Activated CD4-positive, alpha-beta T cell treated with anti-CD3 and anti-CD28 coated beads for 36 hours (primary cell): Measurements from ENCODE around the gene TOR4A. TPM values are rescaled to one million over a fixed set of nuclear protein-coding genes. Genes with fewer than 3 reads are reported as not detected.
"Not testable (repeated sequence)": the region's sequence is repeated elsewhere in the genome, so short reads cannot be mapped to it uniquely, and the experiment has no call there.

ENCODE experiments used
- ATAC-seq: fragments of 200-7000 bp; cut with Tn5 transposase; one replicate; pipeline ENCODE4 v1.10.0; 2021; ENCODE audit warnings: mild to moderate bottlenecking, moderate library complexity
- CTCF ChIA-PET: fragments of 350-600 bp; sonication (Branson Sonifier 250); formaldehyde crosslinking; loops from one replicate; lab custom pipeline; 2021; ENCODE audit warnings: antibody characterized with exemption; lab: Charles Lee
- POLR2A ChIA-PET: fragments of 350-600 bp; sonication (Branson Sonifier 250); formaldehyde crosslinking; loops from one replicate; lab custom pipeline; 2021; ENCODE audit warnings: antibody characterized with exemption, inconsistent platforms; lab: Charles Lee
- DNase-seq: peaks from one replicate; pipeline ENCODE4 v3.0.0-alpha.2; 2020
- H3K27ac Mint-ChIP-seq: one replicate; pipeline ENCODE4 v1.8.0; 2021; ENCODE audit warnings: mixed read lengths
- H3K27me3 Mint-ChIP-seq: one replicate; pipeline ENCODE4 v1.8.0; 2021; ENCODE audit warnings: mixed read lengths
- H3K36me3 Mint-ChIP-seq: one replicate; pipeline ENCODE4 v1.8.0; 2021; ENCODE audit warnings: low read depth, mixed read lengths
- H3K4me1 Mint-ChIP-seq: one replicate; pipeline ENCODE4 v1.8.0; 2021; ENCODE audit warnings: mixed read lengths
- H3K4me3 Mint-ChIP-seq: one replicate; pipeline ENCODE4 v1.8.0; 2021; ENCODE audit warnings: mild to moderate bottlenecking, moderate library complexity, mixed read lengths
- H3K9me3 Mint-ChIP-seq: one replicate; pipeline ENCODE4 v1.8.0; 2021; ENCODE audit warnings: low read depth, mixed read lengths
- intact Hi-C, 2 experiments: fragments of 100-400 bp; cut with DNase I in 1 of 2; cut with micrococcal nuclease in 1 of 2; formaldehyde crosslinking; loops; one replicate each; pipeline versions ENCODE4 v1.14.2 to v1.15.1; 2022 to 2024; cut with DNase I, micrococcal nuclease
- total RNA-seq, 2 experiments: library from RNA; stranded (reverse); gene quantifications; one replicate each; pipeline ENCODE4 v1.2.3, GENCODE V29; 2021

The TOR4A gene
- total RNA-seq, 2 experiments from 2014 or later: 2.6 to 3.4 TPM

DNA sequence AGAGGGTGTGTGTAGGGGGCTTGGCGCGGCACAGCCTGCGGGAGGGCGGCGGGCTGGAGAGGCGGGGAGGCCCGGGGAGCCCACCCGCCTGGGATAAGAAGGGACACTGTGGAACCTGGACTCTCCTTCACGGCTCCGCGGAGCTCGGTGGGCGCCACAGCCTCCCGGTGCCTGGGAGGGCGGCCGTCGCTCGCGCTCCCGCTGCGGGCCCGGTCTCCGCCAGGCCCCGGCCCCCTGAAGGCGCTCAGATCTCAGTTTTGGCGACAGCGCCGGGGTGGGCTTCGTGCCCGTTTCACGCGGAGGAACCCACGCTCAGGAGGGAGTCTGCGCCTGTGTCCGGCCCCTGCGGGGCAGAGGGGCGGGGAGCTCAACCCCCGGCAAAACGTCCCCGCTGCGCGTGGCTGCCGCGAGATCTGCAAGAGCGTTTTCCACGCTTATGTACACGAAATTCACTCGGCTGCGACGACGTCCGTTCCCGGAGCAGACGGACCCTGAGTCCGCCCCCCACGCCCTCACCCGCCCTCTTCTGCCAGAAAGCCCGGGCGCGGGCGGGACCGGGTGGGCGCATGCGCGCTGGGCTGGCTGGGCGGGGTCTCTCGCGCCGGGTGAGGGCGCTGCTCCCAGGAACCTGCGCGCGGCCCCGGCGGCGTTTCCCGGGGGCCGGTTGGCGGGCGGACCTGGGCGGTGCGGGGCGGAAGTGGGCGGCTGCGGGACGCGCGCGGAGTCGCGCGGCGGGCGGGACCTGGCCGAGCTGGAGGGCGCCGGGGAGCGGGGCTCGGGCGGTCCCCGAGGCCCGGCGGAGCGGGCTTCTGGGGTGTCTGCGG lies 22.7 kb upstream of the TOR4A start, which contains the start of gene NELFB:
TSS of gene NELFB (plus strand) at position 704 of the 824 bp plus-strand sequence.
- POLR2A ChIA-PET: interaction anchor here (1.2 to 3.2 kb wide), 4 partner anchors 11 to 51 kb away, joined by 3 to 31 read pairs (median 9); partner anchors contain the start of gene TUBB4B
- intact Hi-C loops: loop anchor here (1.0 to 2.0 kb wide), 11 partner anchors 14 to 772 kb away; partner anchors contain the start of genes TUBB4B (in 2 of the 2), ANAPC2 (in 1 of the 2), EXD3 (in 1 of the 2) and FBXW5 (in 1 of the 2)
- Mint-ChIP-seq H3K27me3 (no peaks in the 10 kb centered on the region), H3K27ac (peak within 1 kb of the TSS; percentile 81), H3K36me3 (peaks cover 9% of the 10 kb centered on the region), H3K4me3 (peak within 1 kb of the TSS; percentile 87), H3K4me1 (peaks cover 18% of the 10 kb centered on the region), H3K9me3 (no peaks in the 10 kb centered on the region)
- CTCF ChIA-PET: interaction anchor here (0.6 to 1.5 kb wide), 5 partner anchors 12 to 501 kb away, joined by 3 to 6 read pairs (median 5); partner anchors contain the start of genes EXD3, NOXA1 and TPRN
- DNase-seq: peak; percentile 97
- peak; percentile 94 for ATAC-seq

DNA sequence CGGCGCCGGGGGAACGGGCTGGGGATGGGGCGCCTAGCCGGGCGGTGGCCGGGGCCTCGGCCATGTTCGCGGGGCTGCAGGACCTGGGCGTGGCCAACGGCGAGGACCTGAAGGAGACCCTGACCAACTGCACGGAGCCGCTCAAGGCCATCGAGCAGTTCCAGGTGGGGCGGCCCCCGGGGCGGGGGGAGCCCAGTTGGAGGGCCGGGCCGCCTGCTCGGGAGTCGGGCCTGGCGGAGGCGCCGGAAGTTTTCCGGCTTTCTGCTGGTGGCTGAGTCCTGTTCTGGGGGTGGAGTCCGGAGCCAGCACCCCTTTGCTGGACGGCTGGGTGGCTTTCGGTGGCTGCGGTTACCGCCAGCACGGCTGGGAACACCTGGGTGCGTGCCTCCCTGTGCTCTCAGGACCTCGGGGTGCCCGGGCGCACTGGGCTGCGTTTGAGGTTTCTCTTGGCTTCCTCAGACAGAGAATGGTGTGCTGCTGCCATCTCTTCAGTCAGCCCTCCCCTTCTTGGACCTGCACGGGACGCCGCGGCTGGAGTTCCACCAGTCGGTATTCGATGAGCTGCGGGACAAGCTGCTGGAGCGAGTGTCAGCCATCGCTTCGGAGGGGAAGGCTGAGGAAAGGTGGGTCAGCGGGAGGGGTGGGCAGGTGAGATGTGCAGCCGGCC lies 21.9 kb upstream of the TOR4A start:
- H3K27ac Mint-ChIP-seq: peak overlapping the region; percentile 81
- H3K27me3 Mint-ChIP-seq: no peaks in the 10 kb centered on the region
- intact Hi-C loops: loop anchor here (1.0 to 2.0 kb wide), 11 partner anchors 14 to 773 kb away; partner anchors contain the start of genes TUBB4B (in 2 of the 2), ANAPC2 (in 1 of the 2), EXD3 (in 1 of the 2) and FBXW5 (in 1 of the 2)
- DNase-seq (peak; percentile 55), ATAC-seq (no peak)
- peak overlapping the region; percentile 87 for H3K4me3 Mint-ChIP-seq
- POLR2A ChIA-PET: interaction anchor here (0.7 to 3.2 kb wide), 6 partner anchors 12 to 51 kb away, joined by 3 to 31 read pairs (median 5); partner anchors contain the start of gene TUBB4B
- CTCF ChIA-PET: interaction anchor here (0.6 to 1.5 kb wide), 7 partner anchors 10 to 502 kb away, joined by 3 to 6 read pairs (median 3); partner anchors contain the start of gene TPRN
- H3K9me3 Mint-ChIP-seq: no peaks in the 10 kb centered on the region
- peaks cover 9% of the 10 kb centered on the region for H3K36me3 Mint-ChIP-seq
- H3K4me1 Mint-ChIP-seq: peaks cover 18% of the 10 kb centered on the region

DNA sequence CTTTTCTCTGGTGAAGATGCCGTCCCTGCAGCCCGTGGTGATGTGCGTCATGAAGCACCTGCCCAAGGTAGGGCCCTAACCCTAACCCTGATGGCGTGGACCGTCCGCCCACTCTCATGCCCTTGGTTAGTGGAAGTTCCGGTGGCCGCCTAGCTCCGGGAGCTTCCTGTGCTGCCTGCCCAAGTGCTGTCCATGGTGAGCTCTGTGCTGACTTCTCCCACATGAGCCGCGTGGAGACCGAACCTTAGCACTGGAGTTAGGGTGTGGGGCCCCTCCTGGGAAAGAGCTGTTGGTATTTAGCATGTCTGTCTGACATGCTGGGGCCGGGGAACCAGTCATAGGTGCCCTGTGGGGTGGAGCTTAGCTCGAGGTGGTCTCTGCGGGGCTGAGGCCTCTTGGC lies 21.2 kb upstream of the TOR4A start:
- ChIA-PET CTCF (interaction anchor here (0.5 to 1.4 kb wide), 8 partner anchors 9 to 489 kb away, joined by 3 to 5 read pairs (median 3); no protein-coding TSS in a partner anchor), POLR2A (interaction anchor here (0.7 to 1.6 kb wide), 2 partner anchors 14 to 16 kb away, joined by 3 to 5 read pairs; partner anchors contain the start of gene TUBB4B)
- no peak for ATAC-seq

DNA sequence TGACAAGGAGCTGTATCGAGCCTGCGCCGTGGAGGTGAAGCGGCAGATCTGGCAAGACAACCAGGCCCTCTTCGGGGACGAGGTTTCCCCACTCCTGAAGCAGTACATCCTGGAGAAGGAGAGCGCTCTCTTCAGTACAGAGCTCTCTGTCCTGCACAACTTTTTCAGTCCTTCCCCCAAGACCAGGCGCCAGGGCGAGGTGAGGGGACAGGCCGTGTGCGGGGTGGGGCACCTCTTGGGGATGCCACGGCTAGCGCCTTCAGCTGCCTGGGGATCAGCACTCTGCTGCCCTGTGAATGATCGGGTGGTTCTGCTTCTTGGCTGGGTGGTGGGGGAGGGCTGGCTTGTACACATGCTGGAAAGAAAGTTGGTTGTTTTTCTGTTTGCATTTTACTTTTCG lies 20.7 kb upstream of the TOR4A start:
- Mint-ChIP-seq H3K4me1 (peaks cover 18% of the 10 kb centered on the region), H3K9me3 (no peaks in the 10 kb centered on the region)

More for the DNA sequence above, 21.2 kb upstream of the TOR4A start:
- H3K36me3 Mint-ChIP-seq: peaks cover 9% of the 10 kb centered on the region
- H3K4me1 Mint-ChIP-seq: peaks cover 18% of the 10 kb centered on the region
- peak overlapping the region; percentile 87 for H3K4me3 Mint-ChIP-seq
- DNase-seq: no peak
- no peaks in the 10 kb centered on the region for H3K9me3 Mint-ChIP-seq
- no peaks in the 10 kb centered on the region for H3K27me3 Mint-ChIP-seq
- intact Hi-C loops: no loop called here
- H3K27ac Mint-ChIP-seq: no peak overlapping the region

DNA sequence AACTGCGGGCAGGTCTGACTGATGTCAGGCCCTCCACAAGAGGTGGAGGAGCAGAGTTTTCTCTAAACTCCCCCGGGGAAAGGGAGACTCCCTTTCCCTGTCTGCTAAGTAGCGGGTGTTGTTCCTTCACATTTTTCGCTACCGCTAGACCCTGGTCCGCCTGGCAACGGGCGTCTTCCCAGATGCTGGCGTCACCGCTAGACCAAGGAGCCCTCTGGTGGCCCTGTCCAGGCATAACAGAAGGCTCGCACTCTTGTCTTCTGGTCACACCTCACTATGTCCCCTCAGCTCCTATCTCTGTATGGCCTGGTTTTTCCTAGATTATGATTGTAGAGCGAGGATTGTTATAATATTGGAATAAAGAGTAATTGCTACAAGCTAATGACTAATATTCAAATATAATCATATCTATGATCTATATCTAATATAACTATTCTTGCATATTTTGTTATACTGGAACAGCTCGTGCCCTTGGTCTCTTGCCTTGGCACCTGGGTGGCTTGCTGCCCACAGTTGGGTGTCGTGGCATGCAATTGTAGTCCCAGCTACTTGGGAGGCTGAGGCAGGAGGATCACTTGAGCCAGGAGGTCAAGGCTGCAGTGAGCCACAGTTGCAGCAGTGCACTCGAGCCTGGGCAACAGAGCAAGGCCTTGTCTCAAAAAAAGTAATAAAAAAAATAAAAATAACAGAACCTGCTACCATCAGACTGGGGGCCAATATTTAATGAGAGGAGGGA lies 15.2 kb upstream of the TOR4A start:
- H3K27me3 Mint-ChIP-seq, DNase-seq, H3K4me1 Mint-ChIP-seq, intact Hi-C loops, H3K4me3 Mint-ChIP-seq, POLR2A ChIA-PET, ATAC-seq, H3K9me3 Mint-ChIP-seq, H3K27ac Mint-ChIP-seq: not testable (repeated sequence)
- CTCF ChIA-PET: interaction anchor here (0.6 to 1.3 kb wide), 2 partner anchors 26 to 343 kb away, joined by 3 to 6 read pairs; no protein-coding TSS in a partner anchor
- H3K36me3 Mint-ChIP-seq: peaks cover 16% of the 10 kb centered on the region

More for the DNA sequence above, 20.7 kb upstream of the TOR4A start:
- intact Hi-C loops: no loop called here
- POLR2A ChIA-PET: interaction anchor here (1.6 kb wide), 1 partner anchor 16 kb away, joined by 5 read pairs; the partner anchor contains the start of gene TUBB4B
- ATAC-seq: no peak
- Mint-ChIP-seq H3K27ac (no peak overlapping the region), H3K4me3 (peak overlapping the region; percentile 87), H3K36me3 (peaks cover 12% of the 10 kb centered on the region), H3K27me3 (no peaks in the 10 kb centered on the region)
- CTCF ChIA-PET: interaction anchor here (0.6 to 1.4 kb wide), 4 partner anchors 9 to 403 kb away, joined by 3 to 5 read pairs (median 4); no protein-coding TSS in a partner anchor
- DNase-seq: no peak

DNA sequence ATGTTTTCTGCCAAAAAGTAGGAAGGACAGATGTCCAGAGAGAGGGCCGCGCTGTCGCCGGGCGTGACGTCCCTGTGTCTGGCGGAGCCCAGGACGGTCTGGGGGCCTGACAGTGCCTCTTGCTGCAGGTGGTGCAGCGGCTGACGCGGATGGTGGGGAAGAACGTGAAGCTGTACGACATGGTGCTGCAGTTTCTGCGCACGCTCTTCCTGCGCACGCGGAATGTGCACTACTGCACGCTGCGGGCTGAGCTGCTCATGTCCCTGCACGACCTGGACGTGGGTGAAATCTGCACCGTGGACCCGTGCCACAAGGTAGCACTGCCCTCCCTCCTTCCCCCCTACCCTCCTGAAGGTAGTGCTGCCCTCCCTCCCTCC lies 14.6 kb upstream of the TOR4A start:
- Mint-ChIP-seq H3K27ac (no peak overlapping the region), H3K4me3 (no peak overlapping the region), H3K9me3 (no peaks in the 10 kb centered on the region), H3K4me1 (no peaks in the 10 kb centered on the region), H3K27me3 (no peaks in the 10 kb centered on the region), H3K36me3 (peaks cover 21% of the 10 kb centered on the region)
- ATAC-seq (no peak), DNase-seq (no peak)
- intact Hi-C loops: no loop called here
- ChIA-PET POLR2A (no interaction called here), CTCF (no interaction called here)

DNA sequence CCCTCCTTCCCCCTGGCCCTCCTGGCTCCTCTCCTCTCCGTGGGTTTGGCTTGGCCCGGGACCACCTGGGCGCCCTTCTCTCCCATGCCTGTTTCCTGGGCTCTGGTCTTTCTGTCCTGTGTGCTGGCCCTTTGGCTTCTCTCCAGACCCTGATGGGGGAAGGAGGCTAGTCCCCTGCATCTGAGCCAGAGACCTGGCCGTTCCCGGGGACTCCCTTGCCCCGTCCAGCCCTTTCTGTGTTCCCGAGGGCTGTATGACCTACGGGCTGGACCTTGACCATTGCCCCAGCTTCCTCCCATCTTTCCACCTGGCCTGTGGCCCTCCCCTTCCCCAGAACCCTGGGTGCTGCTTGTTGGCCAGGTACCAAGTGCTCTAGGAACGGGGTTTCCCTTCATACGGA lies 14.0 kb upstream of the TOR4A start:
- no peak overlapping the region for H3K27ac Mint-ChIP-seq
- no peak for DNase-seq
- H3K4me1 Mint-ChIP-seq: no peaks in the 10 kb centered on the region
- intact Hi-C loops: no loop called here
- no peaks in the 10 kb centered on the region for H3K9me3 Mint-ChIP-seq
- ATAC-seq: no peak
- peaks cover 24% of the 10 kb centered on the region for H3K36me3 Mint-ChIP-seq
- no peaks in the 10 kb centered on the region for H3K27me3 Mint-ChIP-seq
- no peak overlapping the region for H3K4me3 Mint-ChIP-seq
- POLR2A ChIA-PET: no interaction called here
- CTCF ChIA-PET: interaction anchor here (0.7 kb wide), 1 partner anchor 23 kb away, joined by 3 read pairs; no protein-coding TSS in a partner anchor

DNA sequence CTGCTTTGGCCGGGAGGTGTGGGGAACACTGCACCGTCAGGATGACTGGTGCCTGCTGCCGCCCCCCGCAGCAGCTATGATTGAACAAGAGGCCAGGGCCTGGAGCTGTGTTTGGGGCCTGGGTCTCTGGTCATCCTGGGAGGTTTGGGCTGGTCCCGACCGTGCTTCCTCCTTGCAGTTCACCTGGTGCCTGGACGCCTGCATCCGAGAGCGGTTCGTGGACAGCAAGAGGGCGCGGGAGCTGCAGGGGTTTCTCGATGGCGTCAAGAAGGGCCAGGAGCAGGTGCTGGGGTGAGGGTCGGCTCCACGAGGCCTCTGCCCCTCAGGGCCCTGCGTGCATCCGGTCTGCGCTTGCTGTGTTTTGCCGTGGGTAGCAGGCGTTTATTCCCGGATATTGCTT lies 13.5 kb upstream of the TOR4A start:
- Mint-ChIP-seq H3K27ac (no peak overlapping the region), H3K9me3 (no peaks in the 10 kb centered on the region), H3K4me1 (no peaks in the 10 kb centered on the region), H3K36me3 (peaks cover 29% of the 10 kb centered on the region), H3K4me3 (no peak overlapping the region), H3K27me3 (no peaks in the 10 kb centered on the region)
- ChIA-PET CTCF (no interaction called here), POLR2A (no interaction called here)
- intact Hi-C loops: no loop called here
- ATAC-seq (no peak), DNase-seq (no peak)

DNA sequence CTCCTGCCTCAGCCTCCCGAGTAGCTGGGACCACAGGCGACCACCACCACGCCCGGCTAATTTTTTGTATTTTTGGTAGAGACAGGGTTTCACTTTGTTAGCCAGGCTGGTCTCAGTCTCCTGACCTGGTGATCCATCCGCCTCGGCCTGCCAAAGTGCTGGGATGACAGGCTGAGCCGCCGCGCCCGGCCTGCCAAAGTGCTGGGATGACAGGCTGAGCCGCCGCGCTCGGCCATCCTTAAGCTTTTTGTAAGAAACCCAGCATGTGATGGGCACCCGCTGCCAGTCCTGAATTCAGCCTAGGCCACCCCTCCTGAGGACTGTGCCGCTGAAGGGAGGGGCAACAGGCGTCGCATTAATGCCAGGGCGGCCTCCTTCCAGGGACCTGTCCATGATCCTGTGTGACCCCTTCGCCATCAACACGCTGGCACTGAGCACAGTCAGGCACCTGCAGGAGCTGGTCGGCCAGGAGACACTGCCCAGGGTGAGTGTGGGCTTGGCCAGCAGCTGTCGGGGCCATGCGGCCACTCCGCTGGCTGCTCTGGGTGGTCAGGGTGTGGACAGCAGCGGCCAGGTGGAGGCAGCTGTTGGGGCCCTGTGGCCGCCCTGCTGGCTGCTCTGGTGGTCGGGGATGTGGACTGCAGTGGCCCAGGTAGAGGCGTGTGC lies 11.9 kb upstream of the TOR4A start:
- ChIA-PET CTCF (interaction anchor here (0.6 to 1.4 kb wide), 3 partner anchors 9 to 57 kb away, joined by 4 read pairs; no protein-coding TSS in a partner anchor), POLR2A (no interaction called here)
- intact Hi-C loops: no loop called here
- H3K4me1 Mint-ChIP-seq: no peaks in the 10 kb centered on the region
- no peak overlapping the region for H3K27ac Mint-ChIP-seq
- ATAC-seq (no peak), DNase-seq (no peak)
- H3K4me3 Mint-ChIP-seq: no peak overlapping the region
- no peaks in the 10 kb centered on the region for H3K27me3 Mint-ChIP-seq
- H3K9me3 Mint-ChIP-seq: no peaks in the 10 kb centered on the region
- H3K36me3 Mint-ChIP-seq: peaks cover 38% of the 10 kb centered on the region

DNA sequence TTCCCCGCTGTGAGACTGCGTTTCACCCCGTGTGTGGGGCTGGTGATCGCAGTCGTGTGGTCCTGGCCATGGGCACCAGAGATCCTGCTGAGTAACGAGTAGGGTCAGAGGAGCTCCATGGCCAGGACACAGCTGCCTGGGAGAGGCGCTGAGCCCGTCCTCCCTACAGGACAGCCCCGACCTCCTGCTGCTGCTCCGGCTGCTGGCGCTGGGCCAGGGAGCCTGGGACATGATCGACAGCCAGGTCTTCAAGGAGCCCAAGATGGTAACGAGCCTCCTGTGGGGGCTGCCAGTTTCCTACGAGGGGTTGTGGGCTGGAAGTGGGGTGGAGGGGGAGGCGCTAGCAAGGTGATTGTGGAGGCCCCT lies 11.4 kb upstream of the TOR4A start:
- H3K36me3 Mint-ChIP-seq: peaks cover 38% of the 10 kb centered on the region
- no peak for DNase-seq
- no peak overlapping the region for H3K27ac Mint-ChIP-seq
- H3K27me3 Mint-ChIP-seq: no peaks in the 10 kb centered on the region
- H3K4me1 Mint-ChIP-seq: peaks cover 4% of the 10 kb centered on the region
- no peak overlapping the region for H3K4me3 Mint-ChIP-seq
- POLR2A ChIA-PET: no interaction called here
- H3K9me3 Mint-ChIP-seq: no peaks in the 10 kb centered on the region
- CTCF ChIA-PET: interaction anchor here (0.6 to 1.4 kb wide), 2 partner anchors 10 to 49 kb away, joined by 4 read pairs; no protein-coding TSS in a partner anchor
- no peak for ATAC-seq
- intact Hi-C loops: no loop called here
